Measurements from ENCODE around the gene CEACAM7. TPM values are rescaled to one million over a fixed set of nuclear protein-coding genes. Genes with fewer than 3 reads are reported as not detected.

CEACAM7 gene
- total and polyA plus RNA-seq, 10 of the 15 experiments (the other 5 are each of a cell fraction or from before 2014, with no cell fraction given): not detected

DNA sequence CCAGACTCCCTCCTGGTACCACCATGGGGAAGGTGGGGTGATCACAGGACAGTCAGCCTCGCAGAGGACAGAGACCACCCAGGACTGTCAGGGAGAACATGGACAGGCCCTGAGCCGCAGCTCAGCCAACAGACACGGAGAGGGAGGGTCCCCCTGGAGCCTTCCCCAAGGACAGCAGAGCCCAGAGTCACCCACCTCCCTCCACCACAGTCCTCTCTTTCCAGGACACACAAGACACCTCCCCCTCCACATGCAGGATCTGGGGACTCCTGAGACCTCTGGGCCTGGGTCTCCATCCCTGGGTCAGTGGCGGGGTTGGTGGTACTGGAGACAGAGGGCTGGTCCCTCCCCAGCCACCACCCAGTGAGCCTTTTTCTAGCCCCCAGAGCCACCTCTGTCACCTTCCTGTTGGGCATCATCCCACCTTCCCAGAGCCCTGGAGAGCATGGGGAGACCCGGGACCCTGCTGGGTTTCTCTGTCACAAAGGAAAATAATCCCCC lies 19.9 kb upstream of the CEACAM7 start:
- DNase-seq (ENCODE audit: low read depth, low spot score) (no peak), FAIRE-seq (no peak), ATAC-seq (no peak)
- no peak overlapping the region for H3K27ac ChIP-seq (ENCODE audit: control insufficient read depth, insufficient read depth)
- no peak overlapping the region for H3K9ac ChIP-seq (ENCODE audit: control insufficient read depth, insufficient read depth, low read length)
- intact Hi-C loops (cut with micrococcal nuclease; ENCODE audit: unreplicated experiment): loop anchor here (1.0 kb wide), 1 partner anchor 38 kb away; no protein-coding TSS in a partner anchor
- no peaks in the 10 kb centered on the region for H3K79me2 ChIP-seq (ENCODE audit: control insufficient read depth, insufficient read depth, low read length)
- no peak overlapping the region for H3K4me3 ChIP-seq
- no peaks in the 10 kb centered on the region for H3K4me1 ChIP-seq (ENCODE audit: control insufficient read depth, insufficient read depth, low read length)
- no peaks in the 10 kb centered on the region for H4K20me1 ChIP-seq (ENCODE audit: control insufficient read depth, insufficient read depth)
- ChIA-PET RAD21 (ENCODE audit: unreplicated experiment) (no interaction called here), SMC1A (ENCODE audit: uncharacterized antibody, unreplicated experiment) (no interaction called here), CTCF (interaction anchor here (1.5 kb wide), 1 partner anchor 8 kb away, joined by 6 read pairs; no protein-coding TSS in a partner anchor), POLR2A (no interaction called here)
- in situ Hi-C loops (cut with MboI): no loop called here
- H3K9me3 ChIP-seq (replicated peaks; ENCODE audit: control insufficient read depth, insufficient read depth, low read length): no peaks in the 10 kb centered on the region
- H3K36me3 ChIP-seq (ENCODE audit: control insufficient read depth in 2 of 2, insufficient read depth in 2 of 2, low read length in 1 of 2): no peaks in the 10 kb centered on the region
- 20% methylated on average over 5 of the region's 5 CpGs for WGBS (ENCODE audit: insufficient coverage, insufficient replicate concordance, low lambda C conversion rate, missing lambda C conversion rate)
- no TSS peak for BruUV-seq (replicated peaks)
- no peak overlapping the region for H3K4me2 ChIP-seq (ENCODE audit: control insufficient read depth, insufficient read depth)
- H2AFZ ChIP-seq (ENCODE audit: control insufficient read depth, low read depth, low read length): no peak overlapping the region
- H3K27me3 ChIP-seq (replicated peaks in 1 of 2; ENCODE audit: control insufficient read depth in 2 of 2, insufficient read depth in 2 of 2, low read length in 1 of 2): peaks cover 3 to 4% of the 10 kb centered on the region in 2 experiments
- TF ChIP-seq NR2F1 (conservative IDR thresholded peaks at IDR 0.05): no peak
- no peak for TF ChIP-seq STAT1 (conservative IDR thresholded peaks at IDR 0.05)
- TF ChIP-seq JUNB (IDR thresholded peaks at IDR 0.05): no peak
- TF ChIP-seq FOXK2 (IDR thresholded peaks at IDR 0.05): no peak
- TF ChIP-seq, protein P1, sequence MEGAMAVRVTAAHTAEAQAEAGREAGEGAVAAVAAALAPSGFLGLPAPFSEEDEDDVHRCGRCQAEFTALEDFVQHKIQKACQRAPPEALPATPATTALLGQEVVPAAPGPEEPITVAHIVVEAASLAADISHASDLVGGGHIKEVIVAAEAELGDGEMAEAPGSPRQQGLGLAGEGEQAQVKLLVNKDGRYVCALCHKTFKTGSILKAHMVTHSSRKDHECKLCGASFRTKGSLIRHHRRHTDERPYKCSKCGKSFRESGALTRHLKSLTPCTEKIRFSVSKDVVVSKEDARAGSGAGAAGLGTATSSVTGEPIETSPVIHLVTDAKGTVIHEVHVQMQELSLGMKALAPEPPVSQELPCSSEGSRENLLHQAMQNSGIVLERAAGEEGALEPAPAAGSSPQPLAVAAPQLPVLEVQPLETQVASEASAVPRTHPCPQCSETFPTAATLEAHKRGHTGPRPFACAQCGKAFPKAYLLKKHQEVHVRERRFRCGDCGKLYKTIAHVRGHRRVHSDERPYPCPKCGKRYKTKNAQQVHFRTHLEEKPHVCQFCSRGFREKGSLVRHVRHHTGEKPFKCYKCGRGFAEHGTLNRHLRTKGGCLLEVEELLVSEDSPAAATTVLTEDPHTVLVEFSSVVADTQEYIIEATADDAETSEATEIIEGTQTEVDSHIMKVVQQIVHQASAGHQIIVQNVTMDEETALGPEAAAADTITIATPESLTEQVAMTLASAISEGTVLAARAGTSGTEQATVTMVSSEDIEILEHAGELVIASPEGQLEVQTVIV (IDR thresholded peaks at IDR 0.05; ENCODE audit: borderline replicate concordance, partially characterized antibody): no peak
- no peak for TF ChIP-seq BACH1 (IDR thresholded peaks at IDR 0.05; ENCODE audit: borderline replicate concordance)
- TF ChIP-seq, protein P2, sequence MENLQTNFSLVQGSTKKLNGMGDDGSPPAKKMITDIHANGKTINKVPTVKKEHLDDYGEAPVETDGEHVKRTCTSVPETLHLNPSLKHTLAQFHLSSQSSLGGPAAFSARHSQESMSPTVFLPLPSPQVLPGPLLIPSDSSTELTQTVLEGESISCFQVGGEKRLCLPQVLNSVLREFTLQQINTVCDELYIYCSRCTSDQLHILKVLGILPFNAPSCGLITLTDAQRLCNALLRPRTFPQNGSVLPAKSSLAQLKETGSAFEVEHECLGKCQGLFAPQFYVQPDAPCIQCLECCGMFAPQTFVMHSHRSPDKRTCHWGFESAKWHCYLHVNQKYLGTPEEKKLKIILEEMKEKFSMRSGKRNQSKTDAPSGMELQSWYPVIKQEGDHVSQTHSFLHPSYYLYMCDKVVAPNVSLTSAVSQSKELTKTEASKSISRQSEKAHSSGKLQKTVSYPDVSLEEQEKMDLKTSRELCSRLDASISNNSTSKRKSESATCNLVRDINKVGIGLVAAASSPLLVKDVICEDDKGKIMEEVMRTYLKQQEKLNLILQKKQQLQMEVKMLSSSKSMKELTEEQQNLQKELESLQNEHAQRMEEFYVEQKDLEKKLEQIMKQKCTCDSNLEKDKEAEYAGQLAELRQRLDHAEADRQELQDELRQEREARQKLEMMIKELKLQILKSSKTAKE (IDR thresholded peaks at IDR 0.05; ENCODE audit: low read depth, poor library complexity, severe bottlenecking): no peak
- TF ChIP-seq TARDBP (IDR thresholded peaks at IDR 0.05; ENCODE audit: borderline replicate concordance): no peak
- TF ChIP-seq MTA3 (IDR thresholded peaks at IDR 0.05; ENCODE audit: borderline replicate concordance, low read length): no peak
- TF ChIP-seq FOXM1 (IDR thresholded peaks at IDR 0.05; ENCODE audit: low read depth, low read length): no peak
- TF ChIP-seq, protein P3, sequence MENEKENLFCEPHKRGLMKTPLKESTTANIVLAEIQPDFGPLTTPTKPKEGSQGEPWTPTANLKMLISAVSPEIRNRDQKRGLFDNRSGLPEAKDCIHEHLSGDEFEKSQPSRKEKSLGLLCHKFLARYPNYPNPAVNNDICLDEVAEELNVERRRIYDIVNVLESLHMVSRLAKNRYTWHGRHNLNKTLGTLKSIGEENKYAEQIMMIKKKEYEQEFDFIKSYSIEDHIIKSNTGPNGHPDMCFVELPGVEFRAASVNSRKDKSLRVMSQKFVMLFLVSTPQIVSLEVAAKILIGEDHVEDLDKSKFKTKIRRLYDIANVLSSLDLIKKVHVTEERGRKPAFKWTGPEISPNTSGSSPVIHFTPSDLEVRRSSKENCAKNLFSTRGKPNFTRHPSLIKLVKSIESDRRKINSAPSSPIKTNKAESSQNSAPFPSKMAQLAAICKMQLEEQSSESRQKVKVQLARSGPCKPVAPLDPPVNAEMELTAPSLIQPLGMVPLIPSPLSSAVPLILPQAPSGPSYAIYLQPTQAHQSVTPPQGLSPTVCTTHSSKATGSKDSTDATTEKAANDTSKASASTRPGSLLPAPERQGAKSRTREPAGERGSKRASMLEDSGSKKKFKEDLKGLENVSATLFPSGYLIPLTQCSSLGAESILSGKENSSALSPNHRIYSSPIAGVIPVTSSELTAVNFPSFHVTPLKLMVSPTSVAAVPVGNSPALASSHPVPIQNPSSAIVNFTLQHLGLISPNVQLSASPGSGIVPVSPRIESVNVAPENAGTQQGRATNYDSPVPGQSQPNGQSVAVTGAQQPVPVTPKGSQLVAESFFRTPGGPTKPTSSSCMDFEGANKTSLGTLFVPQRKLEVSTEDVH (IDR thresholded peaks at IDR 0.05; ENCODE audit: low read depth, partially characterized antibody): no peak
- TF ChIP-seq, protein P4, sequence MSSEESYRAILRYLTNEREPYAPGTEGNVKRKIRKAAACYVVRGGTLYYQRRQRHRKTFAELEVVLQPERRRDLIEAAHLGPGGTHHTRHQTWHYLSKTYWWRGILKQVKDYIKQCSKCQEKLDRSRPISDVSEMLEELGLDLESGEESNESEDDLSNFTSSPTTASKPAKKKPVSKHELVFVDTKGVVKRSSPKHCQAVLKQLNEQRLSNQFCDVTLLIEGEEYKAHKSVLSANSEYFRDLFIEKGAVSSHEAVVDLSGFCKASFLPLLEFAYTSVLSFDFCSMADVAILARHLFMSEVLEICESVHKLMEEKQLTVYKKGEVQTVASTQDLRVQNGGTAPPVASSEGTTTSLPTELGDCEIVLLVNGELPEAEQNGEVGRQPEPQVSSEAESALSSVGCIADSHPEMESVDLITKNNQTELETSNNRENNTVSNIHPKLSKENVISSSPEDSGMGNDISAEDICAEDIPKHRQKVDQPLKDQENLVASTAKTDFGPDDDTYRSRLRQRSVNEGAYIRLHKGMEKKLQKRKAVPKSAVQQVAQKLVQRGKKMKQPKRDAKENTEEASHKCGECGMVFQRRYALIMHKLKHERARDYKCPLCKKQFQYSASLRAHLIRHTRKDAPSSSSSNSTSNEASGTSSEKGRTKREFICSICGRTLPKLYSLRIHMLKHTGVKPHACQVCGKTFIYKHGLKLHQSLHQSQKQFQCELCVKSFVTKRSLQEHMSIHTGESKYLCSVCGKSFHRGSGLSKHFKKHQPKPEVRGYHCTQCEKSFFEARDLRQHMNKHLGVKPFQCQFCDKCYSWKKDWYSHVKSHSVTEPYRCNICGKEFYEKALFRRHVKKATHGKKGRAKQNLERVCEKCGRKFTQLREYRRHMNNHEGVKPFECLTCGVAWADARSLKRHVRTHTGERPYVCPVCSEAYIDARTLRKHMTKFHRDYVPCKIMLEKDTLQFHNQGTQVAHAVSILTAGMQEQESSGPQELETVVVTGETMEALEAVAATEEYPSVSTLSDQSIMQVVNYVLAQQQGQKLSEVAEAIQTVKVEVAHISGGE (CRISPR knock-in tag; IDR thresholded peaks at IDR 0.05): no peak
- TF ChIP-seq MXI1 (IDR thresholded peaks at IDR 0.05; ENCODE audit: low read depth, low read length): no peak
- TF ChIP-seq SIX5 (IDR thresholded peaks at IDR 0.05; ENCODE audit: low read depth, low read length, severe bottlenecking): no peak
